ENCODE data around the gene ECHS1.
A peak's percentile ranks its signal among the peaks of the same experiment; 100 is the strongest.

The ECHS1 gene

DNA sequence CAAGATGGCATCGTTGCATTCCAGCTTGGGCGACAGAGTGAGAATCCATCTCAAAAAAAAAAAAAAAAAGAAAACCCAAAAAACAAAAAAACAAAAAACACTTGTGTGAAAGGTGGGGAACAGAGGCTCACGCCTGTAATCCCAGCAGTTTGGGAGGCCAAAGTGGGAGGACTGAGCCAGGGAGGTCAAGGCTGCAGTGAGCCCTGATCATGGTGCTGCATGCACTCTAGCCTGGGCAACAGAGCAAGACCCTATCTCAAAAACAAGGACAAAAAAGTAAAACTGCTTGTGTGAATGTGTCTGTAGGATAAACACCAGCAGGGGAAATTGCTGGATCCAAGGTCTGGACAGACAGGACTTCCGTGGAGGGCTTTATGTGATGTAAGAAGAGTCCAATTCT is 10.4 kb upstream of the ECHS1 start:
- peaks cover under 1% of the 10 kb centered on the region for H3K9me3 ChIP-seq (ENCODE audit: insufficient read depth, low read depth, low read length)
- DNase-seq, result no peak
- no peak overlapping the region for H4K12ac ChIP-seq (ENCODE audit: low read depth, low read length)
- H2AFZ ChIP-seq (ENCODE audit: insufficient read depth, low read length, poor library complexity), result no peak overlapping the region
- H3K27ac ChIP-seq (ENCODE audit: low read depth, low read length), result no peak overlapping the region
- peaks cover 0 to 4% of the 10 kb centered on the region in 2 experiments for H3K4me1 ChIP-seq (ENCODE audit: control insufficient read depth in 1 of 2, insufficient read depth in 2 of 2, low read length in 2 of 2)
- no peak overlapping the region for H3K18ac ChIP-seq (ENCODE audit: low read length)
- no peaks in the 10 kb centered on the region for H3K36me3 ChIP-seq (ENCODE audit: control insufficient read depth in 1 of 2, insufficient read depth in 2 of 2, low read length in 2 of 2)
- H3K14ac ChIP-seq (ENCODE audit: low read length), result no peak overlapping the region
- no peak overlapping the region for H3K4ac ChIP-seq (ENCODE audit: low read depth, low read length)
- no peak overlapping the region for H2BK120ac ChIP-seq (ENCODE audit: insufficient read depth, low read length, poor library complexity)
- H3K79me1 ChIP-seq (ENCODE audit: low read length), result no peaks in the 10 kb centered on the region
- H3K4me2 ChIP-seq (ENCODE audit: low read length), result no peak overlapping the region
- H2BK5ac ChIP-seq (ENCODE audit: low read depth, low read length, poor library complexity), result no peak overlapping the region
- H2AK5ac ChIP-seq (ENCODE audit: low read length), result no peak overlapping the region
- no peak overlapping the region for H3K9ac ChIP-seq (ENCODE audit: low read length)
- H4K91ac ChIP-seq (ENCODE audit: low read depth, low read length), result no peak overlapping the region
- no peak overlapping the region for H3K23ac ChIP-seq (ENCODE audit: low read length)
- H3K27me3 ChIP-seq (ENCODE audit: insufficient read depth, low read length), result no peaks in the 10 kb centered on the region
- peaks cover 1% of the 10 kb centered on the region for H3K79me2 ChIP-seq (ENCODE audit: control insufficient read depth, insufficient read depth, low read length, poor library complexity)
- H2BK12ac ChIP-seq (ENCODE audit: low read length), result no peak overlapping the region
- H3K4me3 ChIP-seq (ENCODE audit: low read depth, low read length), result no peak overlapping the region
- H4K8ac ChIP-seq (ENCODE audit: low read depth, low read length), result no peak overlapping the region
- WGBS (ENCODE audit: extremely low coverage, insufficient coverage, insufficient read length), result no CpG with 5 or more reads among the region's 4 CpGs

DNA sequence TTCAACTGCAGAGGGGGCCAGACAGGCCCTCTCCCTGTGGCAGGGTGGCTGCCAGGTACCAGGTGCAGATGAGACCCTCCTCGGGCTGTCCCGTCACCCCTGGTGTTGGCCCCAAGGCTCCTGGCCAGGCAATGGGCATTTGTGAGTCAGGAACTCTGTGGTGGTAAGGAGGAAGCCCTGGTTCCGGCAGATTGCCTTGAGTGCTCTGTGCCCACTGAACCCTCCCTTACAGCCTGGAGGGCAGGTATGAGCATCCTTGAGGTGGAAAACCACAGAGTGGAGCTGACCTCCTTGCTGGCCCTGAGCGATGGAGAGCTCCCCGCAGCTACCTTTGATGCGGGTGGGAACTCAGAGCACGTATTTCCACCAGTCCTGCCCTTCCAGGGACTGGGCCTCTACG is 7.9 kb upstream of the ECHS1 start:
- no CpG with 5 or more reads among the region's 8 CpGs for WGBS (ENCODE audit: extremely low coverage, insufficient coverage, insufficient read length)
- H2AFZ ChIP-seq (ENCODE audit: insufficient read depth, low read length, poor library complexity), result no peak overlapping the region
- peaks cover 2% of the 10 kb centered on the region for H3K79me2 ChIP-seq (ENCODE audit: control insufficient read depth, insufficient read depth, low read length, poor library complexity)
- H4K8ac ChIP-seq (ENCODE audit: low read depth, low read length), result no peak overlapping the region
- H3K79me1 ChIP-seq (ENCODE audit: low read length), result no peaks in the 10 kb centered on the region
- no peak overlapping the region for H3K14ac ChIP-seq (ENCODE audit: low read length)
- H3K4me2 ChIP-seq (ENCODE audit: low read length), result no peak overlapping the region
- H4K12ac ChIP-seq (ENCODE audit: low read depth, low read length), result no peak overlapping the region
- H3K9ac ChIP-seq (ENCODE audit: low read length), result no peak overlapping the region
- no peak for DNase-seq
- H3K27ac ChIP-seq (ENCODE audit: low read depth, low read length), result no peak overlapping the region
- no peak overlapping the region for H3K4me3 ChIP-seq (ENCODE audit: low read depth, low read length)
- no peak overlapping the region for H2BK5ac ChIP-seq (ENCODE audit: low read depth, low read length, poor library complexity)
- peaks cover 6% of the 10 kb centered on the region for H3K9me3 ChIP-seq (ENCODE audit: insufficient read depth, low read depth, low read length)
- H3K36me3 ChIP-seq (ENCODE audit: control insufficient read depth in 1 of 2, insufficient read depth in 2 of 2, low read length in 2 of 2), result no peaks in the 10 kb centered on the region
- H2BK120ac ChIP-seq (ENCODE audit: insufficient read depth, low read length, poor library complexity), result no peak overlapping the region
- no peak overlapping the region for H3K18ac ChIP-seq (ENCODE audit: low read length)
- H2AK5ac ChIP-seq (ENCODE audit: low read length), result no peak overlapping the region
- no peak overlapping the region for H3K23ac ChIP-seq (ENCODE audit: low read length)
- H3K4me1 ChIP-seq (ENCODE audit: control insufficient read depth in 1 of 2, insufficient read depth in 2 of 2, low read length in 2 of 2), result peaks cover 3 to 4% of the 10 kb centered on the region in 2 experiments
- H4K91ac ChIP-seq (ENCODE audit: low read depth, low read length), result no peak overlapping the region
- no peak overlapping the region for H3K4ac ChIP-seq (ENCODE audit: low read depth, low read length)
- no peak overlapping the region for H2BK12ac ChIP-seq (ENCODE audit: low read length)
- peaks cover 8% of the 10 kb centered on the region for H3K27me3 ChIP-seq (ENCODE audit: insufficient read depth, low read length)

DNA sequence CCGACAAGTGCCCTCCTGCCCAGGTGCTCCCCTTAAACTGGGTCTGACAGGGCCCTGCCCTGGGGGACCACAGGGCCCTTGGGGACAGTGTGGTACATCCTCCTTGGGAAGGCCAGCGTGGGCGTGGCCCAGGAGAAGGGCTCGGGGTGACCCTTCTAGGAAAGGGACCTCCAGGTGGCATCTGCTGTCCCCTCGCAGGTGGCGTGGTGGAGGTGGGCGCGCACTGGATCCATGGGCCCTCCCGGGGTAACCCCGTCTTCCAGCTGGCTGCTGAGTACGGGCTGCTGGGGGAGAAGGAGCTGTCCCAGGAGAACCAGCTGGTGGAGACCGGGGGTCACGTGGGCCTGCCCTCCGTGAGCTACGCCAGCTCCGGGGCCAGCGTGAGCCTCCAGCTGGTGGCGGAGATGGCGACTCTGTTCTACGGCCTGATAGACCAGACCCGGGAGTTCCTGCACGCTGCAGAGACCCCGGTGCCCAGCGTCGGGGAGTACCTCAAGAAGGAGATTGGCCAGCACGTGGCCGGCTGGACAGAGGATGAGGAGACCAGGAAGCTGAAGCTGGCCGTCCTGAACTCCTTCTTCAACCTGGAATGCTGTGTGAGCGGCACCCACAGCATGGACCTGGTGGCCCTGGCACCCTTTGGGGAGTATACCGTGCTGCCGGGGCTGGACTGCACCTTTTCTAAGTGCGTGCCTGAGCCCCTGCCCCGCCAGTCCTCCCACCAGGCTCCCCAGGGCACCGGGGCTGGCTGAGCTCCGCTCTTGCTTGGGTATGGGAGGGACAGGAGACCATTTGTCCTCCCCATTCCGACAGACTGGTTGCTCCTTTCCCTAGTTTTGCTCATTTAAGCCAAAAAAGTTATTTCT is 6.9 kb upstream of the ECHS1 start:
- Histone ChIP-seq H2BK120ac (ENCODE audit: insufficient read depth, low read length, poor library complexity) (no peak overlapping the region), H3K14ac (ENCODE audit: low read length) (no peak overlapping the region), H3K23ac (ENCODE audit: low read length) (no peak overlapping the region), H2BK12ac (ENCODE audit: low read length) (no peak overlapping the region), H3K4me2 (ENCODE audit: low read length) (peak overlapping the region; percentile 89), H3K27ac (ENCODE audit: low read depth, low read length) (no peak overlapping the region), H2AK5ac (ENCODE audit: low read length) (no peak overlapping the region), H3K79me1 (ENCODE audit: low read length) (no peaks in the 10 kb centered on the region), H4K8ac (ENCODE audit: low read depth, low read length) (no peak overlapping the region), H3K4ac (ENCODE audit: low read depth, low read length) (no peak overlapping the region), H3K18ac (ENCODE audit: low read length) (no peak overlapping the region), H2BK5ac (ENCODE audit: low read depth, low read length, poor library complexity) (no peak overlapping the region), H4K91ac (ENCODE audit: low read depth, low read length) (no peak overlapping the region), H2AFZ (ENCODE audit: insufficient read depth, low read length, poor library complexity) (no peak overlapping the region), H3K4me3 (ENCODE audit: low read depth, low read length) (peak overlapping the region; percentile 75), H4K12ac (ENCODE audit: low read depth, low read length) (no peak overlapping the region), H3K79me2 (ENCODE audit: control insufficient read depth, insufficient read depth, low read length, poor library complexity) (peaks cover 2% of the 10 kb centered on the region), H3K9me3 (ENCODE audit: insufficient read depth, low read depth, low read length) (peaks cover 6% of the 10 kb centered on the region), H3K9ac (ENCODE audit: low read length) (no peak overlapping the region), H3K4me1 (ENCODE audit: control insufficient read depth in 1 of 2, insufficient read depth in 2 of 2, low read length in 2 of 2) (peaks cover 3 to 4% of the 10 kb centered on the region in 2 experiments), H3K36me3 (ENCODE audit: control insufficient read depth in 1 of 2, insufficient read depth in 2 of 2, low read length in 2 of 2) (no peaks in the 10 kb centered on the region), H3K27me3 (ENCODE audit: insufficient read depth, low read length) (peaks cover 8% of the 10 kb centered on the region)
- WGBS (ENCODE audit: extremely low coverage, insufficient coverage, insufficient read length), result no CpG with 5 or more reads among the region's 36 CpGs
- no peak for DNase-seq

DNA sequence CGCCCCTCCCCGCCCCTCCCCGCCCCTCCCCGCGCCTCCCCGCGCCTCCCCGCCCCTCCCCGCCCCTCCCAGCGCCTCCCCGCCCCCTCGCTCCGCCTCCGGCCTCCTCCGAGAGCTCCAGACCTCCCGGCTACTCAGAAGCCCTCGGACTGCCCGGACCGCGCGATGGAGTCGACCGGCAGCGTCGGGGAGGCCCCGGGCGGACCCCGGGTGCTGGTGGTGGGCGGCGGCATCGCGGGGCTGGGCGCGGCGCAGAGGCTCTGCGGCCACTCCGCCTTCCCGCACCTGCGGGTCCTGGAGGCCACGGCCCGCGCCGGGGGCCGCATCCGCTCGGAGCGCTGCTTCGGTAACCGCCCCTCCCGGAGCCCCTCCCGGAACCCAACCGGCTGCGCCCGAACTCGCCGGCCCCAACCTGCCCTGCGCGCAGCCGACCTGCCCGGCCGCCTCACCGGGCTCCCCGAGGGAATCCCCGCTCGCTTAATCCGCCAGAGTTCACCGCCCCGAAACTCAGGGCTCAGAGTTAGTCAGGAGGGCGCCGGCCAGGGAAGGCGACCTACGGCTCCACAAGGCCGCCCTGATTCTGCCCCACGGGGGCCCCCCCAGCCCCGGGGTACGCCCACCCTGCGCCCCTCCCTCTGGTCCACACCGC is 6.1 kb upstream of the ECHS1 start, which contains the start of gene PAOX:
Gene PAOX (plus strand): TSS at position 111 of the 649 bp plus-strand sequence. CDS start 55 bp downstream, at position 166.
- H4K91ac ChIP-seq (ENCODE audit: low read depth, low read length), result peak within 1 kb of the TSS; percentile 50
- H3K4me3 ChIP-seq (ENCODE audit: low read depth, low read length), result peak within 1 kb of the TSS; percentile 81
- H3K14ac ChIP-seq (ENCODE audit: low read length), result peak within 1 kb of the TSS; percentile 57
- no peak within 1 kb of the TSS for H3K18ac ChIP-seq (ENCODE audit: low read length)
- H2BK5ac ChIP-seq (ENCODE audit: low read depth, low read length, poor library complexity), result no peak within 1 kb of the TSS
- H3K23ac ChIP-seq (ENCODE audit: low read length), result no peak within 1 kb of the TSS
- H2AK5ac ChIP-seq (ENCODE audit: low read length), result no peak within 1 kb of the TSS
- no peaks in the 10 kb centered on the region for H3K79me1 ChIP-seq (ENCODE audit: low read length)
- peak; percentile 31 to 61 for DNase-seq
- no peak within 1 kb of the TSS for H4K12ac ChIP-seq (ENCODE audit: low read depth, low read length)
- no peak within 1 kb of the TSS for H3K4ac ChIP-seq (ENCODE audit: low read depth, low read length)
- peaks cover 2% of the 10 kb centered on the region for H3K79me2 ChIP-seq (ENCODE audit: control insufficient read depth, insufficient read depth, low read length, poor library complexity)
- H3K9me3 ChIP-seq (ENCODE audit: insufficient read depth, low read depth, low read length), result peaks cover 6% of the 10 kb centered on the region
- H4K8ac ChIP-seq (ENCODE audit: low read depth, low read length), result peak within 1 kb of the TSS; percentile 56
- peak within 1 kb of the TSS; percentile 26 for H2BK120ac ChIP-seq (ENCODE audit: insufficient read depth, low read length, poor library complexity)
- H3K4me2 ChIP-seq (ENCODE audit: low read length), result peak within 1 kb of the TSS; percentile 94
- no peaks in the 10 kb centered on the region for H3K36me3 ChIP-seq (ENCODE audit: control insufficient read depth in 1 of 2, insufficient read depth in 2 of 2, low read length in 2 of 2)
- no CpG with 5 or more reads among the region's 78 CpGs for WGBS (ENCODE audit: extremely low coverage, insufficient coverage, insufficient read length)
- H3K9ac ChIP-seq (ENCODE audit: low read length), result peak within 1 kb of the TSS; percentile 43
- no peak within 1 kb of the TSS for H3K27ac ChIP-seq (ENCODE audit: low read depth, low read length)
- H3K27me3 ChIP-seq (ENCODE audit: insufficient read depth, low read length), result peaks cover 8% of the 10 kb centered on the region
- H3K4me1 ChIP-seq (ENCODE audit: control insufficient read depth in 1 of 2, insufficient read depth in 2 of 2, low read length in 2 of 2), result peaks cover 3 to 4% of the 10 kb centered on the region in 2 experiments
- peak within 1 kb of the TSS; percentile 56 for H2AFZ ChIP-seq (ENCODE audit: insufficient read depth, low read length, poor library complexity)
- H2BK12ac ChIP-seq (ENCODE audit: low read length), result no peak within 1 kb of the TSS

Measured in trophoblast cell (in vitro differentiated cells and primary cell).